Hematopoietic multipotent progenitor cell treated with erythropoietin and hydrocortisone succinate and interleukin-3 and kit ligand, for 6 days (in vitro differentiated cells): ENCODE measurements around the gene APOL5.
A peak's percentile ranks its signal among the peaks of the same experiment; 100 is the strongest.
"Not testable (repeated sequence)": the region's sequence is repeated elsewhere in the genome, so short reads cannot be mapped to it uniquely, and the experiment has no call there.

Experiments
- DNase-seq: peaks from one replicate; pipeline ENCODE4 v3.0.0-alpha.2; 2015

The APOL5 gene

GRCh38 chr22:35711336-35711735 is 6.3 kb upstream of the APOL5 start:
- DNase-seq = no peak

DNA sequence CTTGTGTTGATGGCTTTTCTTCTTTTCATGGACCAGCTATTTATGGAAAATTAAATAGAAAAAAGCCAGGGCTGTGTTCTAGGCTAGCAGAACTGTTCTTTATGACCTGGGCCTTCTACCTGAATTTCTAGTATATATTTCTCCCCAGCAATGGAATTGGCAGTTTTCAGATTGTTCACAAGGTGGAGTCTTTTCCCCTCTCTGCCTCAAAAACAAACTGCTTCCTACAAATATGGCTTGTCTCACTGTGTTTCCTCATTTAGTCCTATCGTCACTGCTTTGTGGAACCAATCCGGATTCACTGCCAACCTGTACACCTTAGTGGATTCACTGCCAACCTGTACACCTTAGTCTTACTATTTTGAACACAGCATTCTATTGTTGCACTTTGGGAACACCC is 5.0 kb upstream of the APOL5 start:
- no peak for DNase-seq

DNA sequence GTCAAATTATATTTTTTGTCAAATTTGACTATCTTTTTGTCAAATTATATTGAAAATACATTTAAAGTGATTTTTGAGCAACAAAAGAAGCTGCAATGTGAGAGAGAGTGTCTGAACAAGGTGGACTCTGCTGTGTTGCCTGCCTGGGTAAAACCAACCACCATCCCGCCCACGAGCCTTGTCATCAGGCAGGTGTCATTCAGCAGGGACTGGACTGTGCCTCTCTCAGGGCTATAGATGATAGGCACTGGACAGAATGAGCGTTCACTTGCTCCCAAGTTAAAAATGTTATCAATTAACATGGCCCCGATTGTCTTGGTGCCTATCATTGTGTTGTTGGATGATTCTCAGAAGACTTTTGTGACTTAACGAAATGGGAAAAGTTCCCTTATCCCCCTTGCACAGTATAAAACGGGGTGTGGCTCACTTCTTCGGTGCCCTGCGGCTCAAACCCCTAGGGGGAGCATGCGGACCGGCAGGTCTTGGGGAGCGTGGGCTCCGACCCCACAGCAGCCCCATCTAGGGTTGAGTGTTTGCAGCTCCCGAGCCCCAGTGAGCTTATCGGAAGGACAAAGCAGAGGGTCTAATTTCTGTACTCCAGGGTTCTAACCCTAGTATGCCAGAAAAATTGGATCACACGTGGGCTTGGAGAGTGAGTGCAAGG is 1.7 kb downstream of the APOL5 start:
- no peak for DNase-seq

- peak; percentile 17 for DNase-seq
Measured at GRCh38 chr22:35721960-35722359, 4.3 kb downstream of the APOL5 start.

DNA sequence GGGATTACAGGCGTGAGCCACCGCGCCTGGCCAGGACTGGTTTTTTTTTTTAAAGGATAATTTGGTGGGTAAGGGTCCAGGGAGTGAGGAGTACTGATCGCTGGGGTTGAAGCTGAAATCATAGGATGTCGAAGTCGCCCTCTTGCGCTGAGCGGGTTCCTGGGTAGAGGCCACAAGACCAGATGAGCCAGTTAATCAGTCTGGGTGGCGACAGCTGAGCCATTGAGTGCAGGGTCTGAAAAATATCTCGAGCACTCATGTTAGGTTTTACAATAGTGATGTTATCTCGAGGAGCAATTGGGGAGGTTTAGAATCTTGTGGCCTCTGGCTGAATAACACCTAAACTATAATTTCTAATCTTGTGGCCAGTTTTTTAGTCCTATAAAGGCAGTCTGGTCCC is 7.8 kb downstream of the APOL5 start:
- DNase-seq = no peak

GRCh38 chr22:35726398-35726797 is 8.7 kb downstream of the APOL5 start:
- DNase-seq = no peak

DNA sequence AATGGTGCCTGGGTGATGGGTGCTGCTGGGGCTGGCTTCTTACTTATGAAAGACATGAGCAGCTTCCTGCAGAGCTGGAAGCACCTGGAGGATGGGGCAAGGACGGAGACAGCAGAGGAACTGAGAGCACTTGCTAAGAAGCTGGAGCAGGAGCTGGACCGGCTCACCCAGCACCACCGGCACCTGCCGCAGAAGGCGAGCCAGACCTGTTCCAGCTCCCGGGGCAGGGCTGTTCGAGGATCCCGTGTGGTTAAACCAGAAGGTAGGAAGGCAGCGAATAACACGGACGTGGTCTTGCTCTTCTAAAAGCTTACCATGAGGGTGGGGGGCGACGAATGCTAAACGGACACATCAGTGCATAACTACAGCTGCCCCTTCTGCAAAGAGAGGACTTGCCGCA is 9.3 kb downstream of the APOL5 start:
- DNase-seq = no peak

DNA sequence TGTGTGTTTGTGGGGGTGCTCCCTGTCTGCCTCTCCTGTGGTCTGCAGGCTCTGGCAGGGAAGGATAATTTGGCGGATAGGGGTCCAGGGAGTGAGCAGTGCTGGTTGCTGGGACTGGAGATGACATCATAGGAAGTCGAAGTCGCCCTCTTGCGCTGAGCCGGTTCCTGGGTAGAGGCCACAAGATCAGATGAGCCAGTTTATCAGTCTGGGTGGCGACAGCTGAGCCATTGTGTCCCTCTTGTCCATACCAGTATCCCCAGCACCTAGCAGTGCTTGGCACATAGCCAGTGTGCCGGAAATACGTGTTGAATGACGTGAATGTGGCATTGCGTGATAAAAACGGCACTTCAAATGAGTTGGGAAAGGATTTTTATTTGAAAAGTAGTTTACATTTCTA is 9.8 kb downstream of the APOL5 start:
- DNase-seq = peak; percentile 5

GRCh38 chr22:35728639-35729308 is 11.1 kb downstream of the APOL5 start:
- no peak for DNase-seq

DNA sequence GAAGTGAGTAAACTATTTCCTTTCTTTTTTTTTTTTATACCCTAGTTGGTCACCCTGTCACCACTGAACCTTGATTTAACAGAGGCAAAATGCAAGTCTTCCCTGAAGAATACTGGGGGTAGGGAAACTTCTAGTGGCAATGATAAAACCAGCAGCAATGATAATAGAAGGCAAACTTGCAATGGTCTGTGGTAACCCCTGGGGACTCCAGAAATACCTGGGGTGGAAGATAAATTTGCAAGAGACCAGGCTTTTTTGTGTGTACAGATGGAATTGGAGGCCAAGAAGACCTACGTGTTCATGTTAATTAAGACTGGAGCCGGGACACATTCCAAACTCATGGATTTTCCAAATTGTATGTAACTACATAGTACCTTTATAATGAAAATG is 11.6 kb downstream of the APOL5 start:
- DNase-seq = no peak

GRCh38 chr22:35731321-35731720 is 13.6 kb downstream of the APOL5 start:
- no peak for DNase-seq

DNA sequence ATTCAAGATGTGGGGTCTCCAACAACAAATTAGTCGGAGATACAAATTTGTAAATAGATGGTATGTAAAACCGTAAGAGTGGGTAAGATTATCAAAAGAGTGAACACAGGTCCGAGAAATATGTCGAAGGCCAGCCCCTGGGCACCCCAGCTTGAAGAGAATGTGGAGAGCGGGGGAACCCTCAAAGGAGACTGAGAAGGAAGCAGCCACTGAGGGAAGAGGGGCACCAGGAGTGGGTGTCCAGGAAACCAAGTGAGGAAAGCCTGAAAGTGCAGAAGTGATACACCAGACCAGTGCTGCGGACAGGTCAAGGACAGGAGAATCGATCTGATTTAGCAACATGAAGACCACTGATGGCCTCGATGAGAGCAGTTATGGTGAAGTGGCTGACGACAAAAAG is 14.4 kb downstream of the APOL5 start:
- no peak for DNase-seq

- DNase-seq = no peak
Measured at GRCh38 chr22:35733036-35733435, 15.4 kb downstream of the APOL5 start.

- no peak for DNase-seq
Measured at GRCh38 chr22:35733791-35734516, 16.3 kb downstream of the APOL5 start.

DNA sequence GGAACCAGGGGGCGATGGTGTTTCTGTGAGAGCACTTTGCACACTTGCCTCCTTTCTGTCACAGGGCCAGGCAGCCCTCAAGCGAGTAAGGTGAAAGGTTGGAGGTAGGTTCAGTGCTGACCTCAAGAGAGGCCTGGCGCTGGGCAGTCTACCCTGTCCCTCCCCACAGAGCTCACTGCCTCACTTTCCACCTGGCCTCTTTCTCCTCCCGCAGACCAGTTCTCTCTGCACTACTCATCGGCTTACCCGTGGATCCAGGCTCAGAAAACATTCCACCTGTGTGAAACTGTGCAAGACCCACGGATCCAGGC is 16.8 kb downstream of the APOL5 start:
- DNase-seq = no peak

DNA sequence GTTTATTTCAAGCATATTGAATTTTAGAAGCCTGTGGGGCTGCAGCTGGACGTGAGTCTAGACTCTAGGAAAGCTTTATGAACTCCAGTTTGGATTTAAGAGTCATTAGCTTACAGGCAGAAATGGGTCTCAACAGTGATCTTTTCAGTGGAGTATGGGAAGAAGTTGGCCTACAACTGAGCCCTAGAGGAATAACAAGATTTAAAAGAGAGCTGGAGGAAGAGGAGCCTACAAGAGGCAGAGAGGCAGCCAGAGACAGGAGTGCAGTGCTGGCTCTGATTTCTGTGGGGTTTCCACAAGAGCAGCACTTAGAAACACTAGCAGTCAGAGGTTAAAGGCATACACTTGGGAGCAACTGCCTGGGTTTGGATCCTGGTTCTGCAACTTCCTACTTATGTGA is 17.9 kb downstream of the APOL5 start:
- no peak for DNase-seq

- no peak for DNase-seq
Measured at GRCh38 chr22:35736166-35736565, 18.5 kb downstream of the APOL5 start.

DNA sequence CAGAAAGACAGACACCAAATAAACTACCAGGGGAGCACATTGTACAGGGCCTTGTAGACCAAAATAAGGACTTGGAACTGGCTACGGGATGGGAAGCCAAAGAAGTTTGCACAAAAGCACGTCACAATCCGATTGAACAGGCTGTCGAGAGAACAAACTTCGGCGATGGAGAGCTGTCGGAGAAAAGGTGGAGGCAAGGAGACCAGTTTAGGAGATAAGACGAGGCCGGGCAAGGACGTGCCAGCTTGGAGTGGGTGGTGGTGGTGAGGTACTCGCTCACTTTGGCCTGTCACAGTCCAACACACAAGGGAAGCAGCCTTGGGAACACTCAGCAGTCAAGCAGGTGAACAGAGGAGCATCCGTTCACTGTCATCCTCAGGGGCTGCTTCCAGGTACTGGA is 19.0 kb downstream of the APOL5 start:
- no peak for DNase-seq

GRCh38 chr22:35737886-35738285 is 20.2 kb downstream of the APOL5 start:
- not testable (repeated sequence) for DNase-seq

DNA sequence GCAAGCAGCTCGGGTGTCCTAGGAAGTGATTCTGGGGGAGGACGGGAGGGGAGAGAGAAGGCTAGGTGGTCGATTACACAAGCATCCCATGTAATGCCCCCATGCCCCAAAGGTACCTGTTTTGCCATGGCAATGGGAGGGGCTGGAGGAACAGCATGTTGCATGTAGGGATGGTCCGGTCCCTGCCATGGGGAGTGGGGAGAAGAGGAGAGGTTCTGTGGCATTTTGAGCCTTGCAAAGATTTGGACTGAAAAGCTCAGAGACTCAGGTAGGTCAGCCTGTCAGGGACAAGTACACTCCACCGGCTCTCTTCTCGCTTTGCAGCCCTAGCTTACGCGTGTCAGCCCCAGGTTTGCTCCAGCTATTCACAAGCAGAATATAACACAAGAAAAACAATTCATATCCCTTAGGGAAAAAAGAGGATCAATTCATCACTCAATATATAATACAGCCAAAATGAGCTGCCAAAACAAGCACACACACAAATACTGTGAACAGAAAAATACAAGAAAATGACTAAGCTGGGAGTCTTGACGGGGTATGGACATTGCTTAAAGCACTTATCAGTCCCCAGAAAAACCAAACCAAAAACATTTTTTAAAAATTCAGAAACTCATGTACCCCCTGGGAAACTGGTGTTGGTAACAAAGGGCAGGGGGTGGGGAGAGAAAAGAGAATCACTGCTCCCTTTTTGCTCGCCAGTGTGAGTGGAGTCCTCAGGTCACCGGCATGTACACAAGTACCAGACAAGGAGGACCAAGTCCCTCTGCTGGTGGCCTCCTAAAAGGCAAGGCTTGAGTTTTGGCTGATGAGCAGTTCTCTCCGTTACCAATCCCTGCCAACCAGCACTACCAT is 21.6 kb downstream of the APOL5 start:
- peak; percentile 19 for DNase-seq

- DNase-seq = no peak
Measured at GRCh38 chr22:35739931-35740380, 22.3 kb downstream of the APOL5 start.

- DNase-seq = no peak
Measured at GRCh38 chr22:35740616-35741015, 22.9 kb downstream of the APOL5 start.

DNA sequence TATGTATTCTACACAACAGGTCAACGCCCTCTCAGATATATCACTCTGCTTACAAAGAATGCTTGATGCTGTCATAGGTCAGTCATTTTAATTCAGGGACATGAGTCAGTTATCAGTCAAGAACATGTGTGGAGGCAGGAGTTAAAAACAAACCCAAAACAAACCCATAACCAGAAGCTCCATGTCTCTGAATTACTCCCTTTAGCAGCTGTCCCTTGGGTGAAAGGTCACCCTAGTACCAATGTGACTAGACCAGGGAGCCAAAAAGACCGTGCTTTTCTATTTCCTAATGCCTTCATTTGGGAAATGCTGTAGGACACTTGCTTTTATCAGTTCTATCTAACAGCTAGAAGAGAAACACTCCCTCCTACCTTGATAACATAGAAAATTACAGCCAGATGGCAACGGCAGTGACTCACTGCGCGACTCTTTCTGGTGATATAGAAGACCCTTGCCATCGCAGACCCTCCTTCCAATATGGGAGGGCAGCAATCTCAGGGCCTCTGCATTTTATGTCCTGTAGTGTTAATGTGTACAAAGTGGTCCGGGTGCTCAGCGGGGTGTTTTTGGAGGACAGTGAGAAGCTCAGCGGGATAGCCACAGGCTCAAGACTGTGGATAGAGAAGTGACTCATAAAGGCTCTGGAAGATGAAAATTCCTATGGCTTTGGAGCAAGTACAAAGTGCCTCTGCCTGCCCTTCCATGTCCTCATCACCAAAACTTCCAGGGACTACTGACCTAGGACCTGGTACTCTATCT is 24.8 kb downstream of the APOL5 start:
- DNase-seq = peak; percentile 88
